Esophagus (tissue), 2 donors: Measurements from ENCODE around the gene FN3K. TPM values are rescaled to one million over a fixed set of nuclear protein-coding genes. Genes with fewer than 3 reads are reported as not detected.
"Not testable (repeated sequence)": the region's sequence is repeated elsewhere in the genome, so short reads cannot be mapped to it uniquely, and the experiment has no call there.

ENCODE experiments used
- H3K27ac ChIP-seq, 2 donors: one replicate each; pipeline ENCODE4 v1.5.1; 2013; ENCODE audit warnings: low read depth in 2 of 2, mild to moderate bottlenecking in 2 of 2, inconsistent platforms in 1 of 2, low read length in 1 of 2, moderate library complexity in 1 of 2
- H3K27me3 ChIP-seq, 2 donors: one replicate each; pipeline ENCODE4 v1.6.1; 2013; ENCODE audit warnings: low read length in 2 of 2, control low read depth in 1 of 2, mild to moderate bottlenecking in 1 of 2; ENCODE audit not compliant: insufficient read depth in 2 of 2, control insufficient read depth in 1 of 2
- H3K36me3 ChIP-seq, 2 donors: one replicate each; pipeline ENCODE4 v1.6.1; 2013; ENCODE audit warnings: low read length in 1 of 2; ENCODE audit not compliant: control insufficient read depth in 2 of 2, insufficient read depth in 2 of 2
- H3K4me1 ChIP-seq, 2 donors: one replicate each; pipeline ENCODE4 v1.6.1; 2013; ENCODE audit warnings: low read length in 1 of 2; ENCODE audit not compliant: control insufficient read depth in 2 of 2, insufficient read depth in 2 of 2
- H3K4me3 ChIP-seq, 2 donors: one replicate each; pipeline ENCODE4 v1.5.1; 2013; ENCODE audit warnings: low read length in 2 of 2, mild to moderate bottlenecking in 2 of 2, low read depth in 1 of 2, moderate library complexity in 1 of 2
- H3K9me3 ChIP-seq, 2 donors: one replicate each; pipeline ENCODE4 v1.6.1; 2013; ENCODE audit warnings: mild to moderate bottlenecking in 2 of 2, low read depth in 1 of 2, low read length in 1 of 2, moderate library complexity in 1 of 2; ENCODE audit not compliant: control insufficient read depth in 2 of 2, insufficient read depth in 1 of 2
- WGBS, 2 donors: extraction: QIAGEN DNeasy Blood & Tissue Kit; methylation state at CpG; one replicate each; pipeline ENCODE4 v1.1.7; 2013; 5-methylcytosine and 5-hydroxymethylcytosine counted together
- polyA plus RNA-seq, 2 donors: library from polyadenylated mRNA; stranded (reverse); fragments of 200-250 nt; gene quantifications; one replicate each; pipeline ENCODE4 v1.2.3, GENCODE V29; 2013
- donor health status: healthy with polysubstance abuse.
- donor health status: Bipolar disorder and iron deficiency.

FN3K gene
- polyA plus RNA-seq, 2 donors: 2.7 to 3.7 TPM

GRCh38 chr17:82767041-82767754 lies 31.8 kb downstream of the FN3K start:
- Histone ChIP-seq H3K9me3 (no peaks in the 10 kb centered on the region), H3K4me1 (peaks cover 1 to 2% of the 10 kb centered on the region in 2 donors), H3K36me3 (peaks cover 6 to 25% of the 10 kb centered on the region in 2 donors), H3K27me3 (no peaks in the 10 kb centered on the region), H3K4me3 (no peak overlapping the region), H3K27ac (no peak overlapping the region)
- WGBS, 2 donors: 73 to 75% methylated on average over 24 of the region's 24 CpGs

DNA sequence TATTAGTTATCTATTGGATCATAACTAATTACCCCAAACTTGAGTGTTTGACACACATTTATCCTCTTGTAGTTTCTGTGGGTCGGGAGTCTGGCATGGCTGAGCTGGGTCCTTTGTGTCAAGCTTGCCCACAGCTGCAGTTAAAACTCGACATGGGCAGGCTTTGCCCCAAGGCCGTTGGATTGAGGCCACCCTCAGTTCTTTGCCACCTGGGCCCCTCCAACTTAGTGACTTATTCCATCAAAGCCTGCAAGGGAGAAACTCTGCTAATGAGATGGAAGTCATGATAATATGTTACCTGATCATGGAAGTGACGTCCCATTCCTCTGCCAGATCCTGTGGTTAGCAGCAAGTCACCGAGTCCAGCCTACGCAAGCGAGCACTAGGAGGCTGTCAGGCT lies 33.6 kb downstream of the FN3K start:
- Histone ChIP-seq H3K27ac (no peak overlapping the region), H3K4me1 (peaks cover 2 to 3% of the 10 kb centered on the region in 2 donors), H3K4me3 (no peak overlapping the region), H3K27me3 (no peaks in the 10 kb centered on the region), H3K9me3 (no peaks in the 10 kb centered on the region), H3K36me3 (peaks cover 6 to 27% of the 10 kb centered on the region in 2 donors)
- 88 to 89% methylated on average over 7 of the region's 7 CpGs for WGBS, 2 donors

- 52 to 63% methylated on average over 3 of the region's 3 CpGs for WGBS, 2 donors
- Histone ChIP-seq H3K4me1 (peaks cover 2 to 7% of the 10 kb centered on the region in 2 donors), H3K27ac (peak overlapping the region; percentile 42 to 58), H3K36me3 (peaks cover 8 to 21% of the 10 kb centered on the region in 2 donors), H3K9me3 (no peaks in the 10 kb centered on the region), H3K27me3 (no peaks in the 10 kb centered on the region), H3K4me3 (no peak overlapping the region)
Observed at GRCh38 chr17:82772026-82772425, 36.6 kb downstream of the FN3K start.

DNA sequence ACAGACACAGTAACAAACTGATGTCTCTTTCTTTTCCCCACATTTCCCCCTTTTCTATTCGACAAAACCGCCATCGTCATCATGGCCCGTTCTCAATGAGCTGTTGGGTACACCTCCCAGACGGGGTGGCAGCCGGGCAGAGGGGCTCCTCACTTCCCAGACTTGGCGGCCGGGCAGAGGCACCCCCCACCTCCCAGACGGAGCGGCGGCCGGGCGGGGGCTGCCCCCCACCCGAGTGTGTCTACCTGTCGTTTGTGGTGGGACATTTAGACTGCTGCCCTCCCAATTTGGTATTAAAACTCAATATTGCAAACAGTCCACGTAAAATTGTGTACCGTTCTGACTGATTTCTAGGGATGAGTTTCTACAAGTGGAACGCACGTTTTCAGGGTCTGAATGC lies 39.0 kb downstream of the FN3K start:
- H3K27me3 ChIP-seq, H3K27ac ChIP-seq, H3K4me3 ChIP-seq, H3K4me1 ChIP-seq, H3K9me3 ChIP-seq: not testable (repeated sequence)
- WGBS, 2 donors: 79 to 81% methylated on average over 19 of the region's 19 CpGs
- peaks cover 3 to 13% of the 10 kb centered on the region in 2 donors for H3K36me3 ChIP-seq

- peaks cover 2 to 13% of the 10 kb centered on the region in 2 donors for H3K4me1 ChIP-seq
- peak overlapping the region in 1 of 2 donors; percentile 38 for H3K4me3 ChIP-seq
- no peaks in the 10 kb centered on the region for H3K9me3 ChIP-seq
- H3K27ac ChIP-seq: no peak overlapping the region
- WGBS, 2 donors: 35 to 38% methylated on average over 33 of the region's 34 CpGs
- peaks cover 3 to 14% of the 10 kb centered on the region in 2 donors for H3K36me3 ChIP-seq
- H3K27me3 ChIP-seq: no peaks in the 10 kb centered on the region
Observed at GRCh38 chr17:82775001-82775823, 39.8 kb downstream of the FN3K start.

DNA sequence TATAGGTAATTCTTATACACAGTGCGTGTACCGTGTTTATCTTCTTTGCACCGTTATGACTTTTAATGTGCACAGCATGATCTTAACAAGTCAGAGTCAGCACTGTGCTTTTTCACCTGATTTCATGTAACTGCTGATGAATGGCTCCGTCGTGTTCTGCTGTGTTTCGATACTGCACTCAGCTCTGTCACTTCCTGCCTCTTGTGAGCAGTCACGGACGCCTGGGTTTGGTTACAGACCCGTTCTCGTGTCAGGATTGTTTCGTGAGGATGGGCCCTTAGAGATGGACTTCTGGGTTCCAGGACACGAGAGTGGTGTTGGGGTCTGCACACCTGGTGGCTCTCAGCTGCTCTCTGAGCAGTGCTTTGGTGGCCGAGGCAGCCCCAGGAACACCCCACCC lies 41.0 kb downstream of the FN3K start:
- no peaks in the 10 kb centered on the region for H3K9me3 ChIP-seq
- peaks cover 3 to 15% of the 10 kb centered on the region in 2 donors for H3K36me3 ChIP-seq
- peaks cover 2 to 14% of the 10 kb centered on the region in 2 donors for H3K4me1 ChIP-seq
- no peak overlapping the region for H3K27ac ChIP-seq
- H3K27me3 ChIP-seq: no peaks in the 10 kb centered on the region
- 89 to 92% methylated on average over 13 of the region's 13 CpGs for WGBS, 2 donors
- no peak overlapping the region for H3K4me3 ChIP-seq

GRCh38 chr17:82777778-82778375 lies 42.5 kb downstream of the FN3K start:
- Histone ChIP-seq H3K4me1 (peaks cover 2 to 14% of the 10 kb centered on the region in 2 donors), H3K36me3 (peaks cover 3 to 14% of the 10 kb centered on the region in 2 donors)
- H3K4me3 ChIP-seq, H3K27ac ChIP-seq, H3K9me3 ChIP-seq, H3K27me3 ChIP-seq: not testable (repeated sequence)
- WGBS, 2 donors: 80 to 83% methylated on average over 20 to 21 of the region's 21 CpGs

GRCh38 chr17:82779541-82779940 lies 44.1 kb downstream of the FN3K start:
- Histone ChIP-seq H3K27ac (no peak overlapping the region), H3K27me3 (no peaks in the 10 kb centered on the region), H3K36me3 (peaks cover 11 to 21% of the 10 kb centered on the region in 2 donors), H3K4me3 (no peak overlapping the region), H3K4me1 (peaks cover 2 to 14% of the 10 kb centered on the region in 2 donors), H3K9me3 (no peaks in the 10 kb centered on the region)
- WGBS, 2 donors: 94% methylated on average over 18 to 23 of the region's 23 CpGs

GRCh38 chr17:82780195-82780594 lies 44.8 kb downstream of the FN3K start:
- Histone ChIP-seq H3K27ac (no peak overlapping the region), H3K27me3 (no peaks in the 10 kb centered on the region), H3K4me3 (no peak overlapping the region), H3K4me1 (peaks cover 0 to 10% of the 10 kb centered on the region in 2 donors), H3K9me3 (no peaks in the 10 kb centered on the region), H3K36me3 (peaks cover 11 to 24% of the 10 kb centered on the region in 2 donors)
- WGBS, 2 donors: 78% methylated on average over 12 of the region's 12 CpGs
